HepG2 (cell line): Measurements from ENCODE around the gene ADI1. TPM values are rescaled to one million over a fixed set of nuclear protein-coding genes. Genes with fewer than 3 reads are reported as not detected.

ENCODE experiments used
- CBX1 ChIP-seq: IDR thresholded peaks from one replicate; pipeline ENCODE4 v1.6.1; 2016; ENCODE audit warnings: antibody characterized with exemption, low read depth
- CCAR2 ChIP-seq: fragments of 200-400 bp; formaldehyde crosslinking; optimal IDR thresholded peaks from 2 replicates; pipeline ENCODE3; 2018; ENCODE audit warnings: low read depth, mild to moderate bottlenecking, low read length, moderate library complexity
- CEBPB ChIP-seq: IDR thresholded peaks from 2 replicates; pipeline ENCODE4 v1.6.1; 2011; ENCODE audit warnings: low read depth, low read length, improper control_type of control experiment, borderline replicate concordance
- DNMT3B ChIP-seq: conservative IDR thresholded peaks from 2 replicates; pipeline ENCODE4 v1.6.1; 2016; ENCODE audit warnings: missing biosample characterization, control low read depth
- IRX3 ChIP-seq: sonication (generic); formaldehyde crosslinking; IDR thresholded peaks from 2 replicates; pipeline ENCODE4 v1.8.1; 2023; ENCODE audit warnings: mild to moderate bottlenecking, low read depth, missing genetic modification reagents, borderline replicate concordance
- ISL2 ChIP-seq: sonication (generic); formaldehyde crosslinking; IDR thresholded peaks from 2 replicates; pipeline ENCODE4 v1.5.0; 2020; ENCODE audit warnings: missing genetic modification reagents
- KLF11 ChIP-seq: IDR thresholded peaks from 2 replicates; pipeline ENCODE4 v1.6.1; 2016; ENCODE audit warnings: missing compliant biosample characterization
- KLF15 ChIP-seq: sonication (generic); formaldehyde crosslinking; IDR thresholded peaks from 2 replicates; pipeline ENCODE4 v1.8.1; 2023; ENCODE audit warnings: borderline replicate concordance, mild to moderate bottlenecking, inconsistent platforms, missing genetic modification reagents, mixed read lengths
- MED1 ChIP-seq: sonication (generic); formaldehyde crosslinking; IDR thresholded peaks from 2 replicates; pipeline ENCODE4 v1.4.0; 2020; ENCODE audit warnings: missing genetic modification reagents
- SAFB2 ChIP-seq: sonication (generic); formaldehyde crosslinking; IDR thresholded peaks from 2 replicates; pipeline ENCODE4 v1.5.1; 2020; ENCODE audit warnings: missing genetic modification reagents, low read depth, mild to moderate bottlenecking, borderline replicate concordance
- SP1 ChIP-seq, 2 experiments: fragments of 450-650 bp in 1 of 2; sonication (generic) in 1 of 2; formaldehyde crosslinking in 1 of 2; IDR thresholded peaks; 2 replicates each; pipeline versions ENCODE4 v1.4.0 to v1.6.1; 2016 to 2020; ENCODE audit warnings: missing genetic modification reagents in 1 of 2
- THAP9 ChIP-seq: sonication (generic); formaldehyde crosslinking; IDR thresholded peaks from 2 replicates; pipeline ENCODE4; 2020; ENCODE audit warnings: missing genetic modification reagents, mild to moderate bottlenecking, borderline replicate concordance
- ZFP1 ChIP-seq: IDR thresholded peaks from 2 replicates; pipeline ENCODE4 v1.6.1; 2016
- ZKSCAN1 ChIP-seq: fragments of 150-350 bp; IDR thresholded peaks from 2 replicates; pipeline ENCODE4 v1.6.1; 2014; ENCODE audit warnings: low read length
- ZMYM2 ChIP-seq: sonication (generic); formaldehyde crosslinking; IDR thresholded peaks from 2 replicates; pipeline ENCODE4 v1.8.0; 2022; ENCODE audit warnings: mild to moderate bottlenecking, missing genetic modification reagents
- ZNF256 ChIP-seq: sonication (generic); formaldehyde crosslinking; conservative IDR thresholded peaks from 2 replicates; pipeline ENCODE4 v1.4.0; 2020; ENCODE audit warnings: missing genetic modification reagents
- ZNF276 ChIP-seq: sonication (generic); formaldehyde crosslinking; IDR thresholded peaks from 2 replicates; pipeline ENCODE4 v1.4.0; 2020; ENCODE audit warnings: mild to moderate bottlenecking, low read depth, missing genetic modification reagents
- ZNF33A ChIP-seq: sonication (generic); formaldehyde crosslinking; IDR thresholded peaks from 2 replicates; pipeline ENCODE4 v1.5.1; 2020; ENCODE audit warnings: missing genetic modification reagents, mild to moderate bottlenecking, moderate library complexity, borderline replicate concordance
- ZNF430 ChIP-seq: sonication (generic); formaldehyde crosslinking; IDR thresholded peaks from 2 replicates; pipeline ENCODE4 v1.9.0; 2021; ENCODE audit warnings: mild to moderate bottlenecking, missing genetic modification reagents
- ZNF687 ChIP-seq: sonication (generic); formaldehyde crosslinking; IDR thresholded peaks from 2 replicates; pipeline ENCODE4 v1.5.1; 2020; ENCODE audit warnings: mild to moderate bottlenecking, missing genetic modification reagents, moderate library complexity
- ZSCAN12 ChIP-seq: sonication (generic); formaldehyde crosslinking; IDR thresholded peaks from 2 replicates; pipeline ENCODE4 v1.9.0; 2021; ENCODE audit warnings: mild to moderate bottlenecking, missing genetic modification reagents
- ZSCAN29 ChIP-seq: sonication (generic); formaldehyde crosslinking; conservative IDR thresholded peaks from 2 replicates; pipeline ENCODE4 v1.4.0; 2020; ENCODE audit warnings: mild to moderate bottlenecking, missing genetic modification reagents
- polyA plus RNA-seq, 8 experiments: library from polyadenylated mRNA; depleted of rRNA in 3 of 8; stranded (reverse) in 7 of 8; unstranded in 1 of 8; fragments of >200 nt; fragmentation: Illumina TruSeq in 4 of 8; extraction: Trizol in 4 of 8; gene quantifications; 2 replicates each; pipeline versions ENCODE4 v1.2.1 to v1.2.3, GENCODE V29; 2011 to 2016; ENCODE audit warnings: low read depth in 4 of 8, missing spikeins in 1 of 8, mixed read lengths in 1 of 8; ENCODE audit not compliant: insufficient read depth in 1 of 8
- total RNA-seq, 5 experiments: library from RNA; depleted of rRNA; stranded (reverse); fragments of >200 nt; fragmentation: Illumina TruSeq; extraction: Trizol; gene quantifications; 2 replicates each; pipeline ENCODE4 v1.2.3, GENCODE V29; 2016; ENCODE audit warnings: low read depth in 1 of 5

ADI1 gene
- total and polyA plus RNA-seq, 2 of the 13 experiments (the other 11 are each of a cell fraction or from before 2014, with no cell fraction given) = 28.7 to 123 TPM

- TF ChIP-seq ZNF430 = no peak
- no peak for TF ChIP-seq CBX1
- TF ChIP-seq SAFB2 (CRISPR knock-in tag) = no peak; the same call in 1 of the 2 replicates
- TF ChIP-seq ZNF276 = no peak
- no peak for TF ChIP-seq ZFP1 (CRISPR knock-in tag)
- TF ChIP-seq ZKSCAN1 = no peak
- no peak for TF ChIP-seq THAP9 (CRISPR knock-in tag)
- TF ChIP-seq SP1 (IDR thresholded peaks at IDR 0.05) = no peak
- TF ChIP-seq SP1 (CRISPR knock-in tag; IDR thresholded peaks at IDR 0.05) = 0 out of 2 replicates have a peak, but pooled peaks have one; percentile 17
- TF ChIP-seq KLF11 (CRISPR knock-in tag) = no peak
- no peak for TF ChIP-seq DNMT3B
- no peak for TF ChIP-seq MED1
- TF ChIP-seq IRX3 (CRISPR knock-in tag) = no peak
- TF ChIP-seq CCAR2 = no peak
- TF ChIP-seq CEBPB = no peak
- no peak for TF ChIP-seq ZMYM2 (CRISPR knock-in tag)
- peak; percentile 70 for TF ChIP-seq ZNF687 (CRISPR knock-in tag)
- no peak for TF ChIP-seq ZNF33A (CRISPR knock-in tag)
- TF ChIP-seq ZNF256 (CRISPR knock-in tag) = no peak
- TF ChIP-seq ZSCAN12 (CRISPR knock-in tag) = no peak
- TF ChIP-seq KLF15 = no peak
- TF ChIP-seq ZSCAN29 (CRISPR knock-in tag) = no peak
- no peak for TF ChIP-seq ISL2 (CRISPR knock-in tag)
These were observed 52.9 kb downstream of the ADI1 start (continued) for GRCh38 chr2:3466482-3466863.
